H1 (cell line): ENCODE measurements around the gene KSR2. TPM values are rescaled to one million over a fixed set of nuclear protein-coding genes. Genes with fewer than 3 reads are reported as not detected.

Experiments
- KDM1A ChIP-seq: fragments of 200-600, 300-600 bp; sonication (generic); IDR thresholded peaks from 2 replicates; pipeline ENCODE4 v1.7.1; 2016; ENCODE audit warnings: mild to moderate bottlenecking, low read length, borderline replicate concordance
- RXRA ChIP-seq: IDR thresholded peaks from 2 replicates; pipeline ENCODE4 v1.6.1; 2011; ENCODE audit warnings: low read depth, mild to moderate bottlenecking, low read length, moderate library complexity; ENCODE audit not compliant: insufficient read depth
- ZNF274 ChIP-seq: IDR thresholded peaks from 2 replicates; pipeline ENCODE4 v1.7.0; 2012; ENCODE audit warnings: low read length, borderline replicate concordance; ENCODE audit errors: extremely low read depth
- polyA plus RNA-seq, 7 experiments: library from polyadenylated mRNA; depleted of rRNA in 3 of 7; stranded (reverse) in 5 of 7; unstranded in 2 of 7; fragments of >200 nt in 5 of 7; fragments of 200-250 nt in 2 of 7; gene quantifications; 1 replicate in 5 of 7; 2 replicates in 1 of 7; 4 replicates in 1 of 7; pipeline versions ENCODE4 v1.2.1 to v1.2.3, GENCODE V29; 2011 to 2013; ENCODE audit warnings: missing spikeins in 2 of 7, mixed read lengths in 2 of 7
- total RNA-seq: library from RNA; stranded (reverse); fragmentation: NEBNext Ultra II Directional; extraction: Animal tissue kit (Norgen Biotek cat#: 25700); gene quantifications from 2 replicates; pipeline ENCODE4 v1.2.1, GENCODE V29; 2021

Gene KSR2
- total and polyA plus RNA-seq, 2 of the 8 experiments (the other 6 are each of a cell fraction or from before 2014, with no cell fraction given) = 0.74 to 2.2 TPM

DNA sequence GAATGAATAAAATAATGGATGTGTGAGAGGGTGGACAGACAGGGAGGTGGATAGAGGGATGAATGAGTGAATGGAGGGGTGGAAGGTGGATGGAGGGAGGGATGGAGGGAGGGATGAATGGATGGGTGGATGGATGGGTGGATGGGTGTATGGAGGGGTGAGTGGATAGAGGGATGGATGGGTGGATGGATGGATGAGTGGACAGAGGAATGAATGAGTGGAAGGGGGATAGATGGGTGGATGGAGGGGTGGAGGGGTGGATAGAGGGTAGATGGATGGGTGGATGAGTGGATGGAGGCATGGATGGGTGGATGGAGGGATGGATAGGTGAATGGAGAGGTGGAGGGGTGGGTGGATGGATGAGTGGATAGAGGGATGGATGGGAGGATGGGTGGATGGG lies 559.5 kb downstream of the KSR2 start (continued):
- no peak for TF ChIP-seq KDM1A
- TF ChIP-seq RXRA = no peak
- TF ChIP-seq ZNF274 = no peak
